GF-D8 (cell line): ENCODE results near the gene RPL36AL.

Experiments used
- DNase-seq: peaks from one replicate; lab custom pipeline; 2025; lab: John Stamatoyannopoulos, UW

RPL36AL gene

GRCh38 chr14:49581209-49582112, 39.0 kb downstream of the RPL36AL start:
- no peak for DNase-seq

- no peak for DNase-seq
Measured at GRCh38 chr14:49579841-49580240, 40.6 kb downstream of the RPL36AL start.

GRCh38 chr14:49578141-49578540, 42.3 kb downstream of the RPL36AL start:
- DNase-seq: no peak

GRCh38 chr14:49574038-49574437, 46.4 kb downstream of the RPL36AL start:
- DNase-seq: no peak

GRCh38 chr14:49569281-49569680, 51.1 kb downstream of the RPL36AL start:
- no peak for DNase-seq
